GM23338 (cell line): Measurements from ENCODE around the gene SPIRE1. TPM values are rescaled to one million over a fixed set of nuclear protein-coding genes. Genes with fewer than 3 reads are reported as not detected.

Experiments
- ATAC-seq: fragments of 200-7000 bp; cut with Tn5 transposase; 3 replicates; pipeline ENCODE4 v1.9.1; 2020
- DNase-seq: peaks from one replicate; pipeline ENCODE4 v3.0.0-alpha.2; 2015; ENCODE audit warnings: low spot score
- H2AFZ ChIP-seq: fragments of 200-600 bp; sonication (generic); 2 replicates; pipeline ENCODE4 v1.8.0; 2016; ENCODE audit warnings: antibody characterized with exemption, mild to moderate bottlenecking, moderate library complexity
- H3F3A ChIP-seq: fragments of 200-600 bp; sonication (generic); replicated peaks from 2 replicates; pipeline ENCODE4 v1.8.0; 2017; ENCODE audit warnings: antibody characterized with exemption, mixed run types, low read depth
- H3K27ac ChIP-seq: fragments of 200-600 bp; sonication (generic); 2 replicates; pipeline ENCODE4 v1.6.1; 2016; ENCODE audit warnings: low read depth
- H3K27me3 ChIP-seq: fragments of 200-600 bp; sonication (generic); 2 replicates; pipeline ENCODE4 v1.8.0; 2016; ENCODE audit warnings: mild to moderate bottlenecking, mixed run types, moderate library complexity; ENCODE audit not compliant: insufficient read depth
- H3K36me3 ChIP-seq: fragments of 200-600 bp; sonication (generic); 2 replicates; pipeline ENCODE4 v1.8.0; 2016; ENCODE audit warnings: mild to moderate bottlenecking; ENCODE audit not compliant: insufficient read depth
- H3K4me1 ChIP-seq: fragments of 200-600 bp; sonication (generic); 2 replicates; pipeline ENCODE4 v1.8.0; 2016; ENCODE audit warnings: mild to moderate bottlenecking, moderate library complexity; ENCODE audit not compliant: insufficient read depth
- H3K4me2 ChIP-seq: fragments of 200-600 bp; sonication (generic); 2 replicates; pipeline ENCODE4 v1.7.1; 2017; ENCODE audit warnings: mixed run types
- H3K4me3 ChIP-seq: fragments of 200-600 bp; sonication (generic); 2 replicates; pipeline ENCODE4 v1.6.1; 2016; ENCODE audit warnings: mixed run types
- H3K79me2 ChIP-seq: fragments of 200-600 bp; sonication (generic); replicated peaks from 2 replicates; pipeline ENCODE4 v1.8.0; 2017; ENCODE audit warnings: mild to moderate bottlenecking; ENCODE audit not compliant: insufficient read depth
- H3K9me2 ChIP-seq: fragments of 200-600 bp; sonication (generic); 2 replicates; pipeline ENCODE4 v1.8.0; 2017; ENCODE audit not compliant: insufficient read depth
- H4K20me1 ChIP-seq: fragments of 200-600 bp; sonication (generic); replicated peaks from 2 replicates; pipeline ENCODE4 v1.8.0; 2017; ENCODE audit warnings: mild to moderate bottlenecking; ENCODE audit not compliant: insufficient read depth
- H3K27ac Mint-ChIP-seq: 2 replicates; pipeline ENCODE4 v1.8.0; 2020; ENCODE audit warnings: inconsistent platforms, mild to moderate bottlenecking, moderate library complexity, mixed read lengths
- H3K27me3 Mint-ChIP-seq: 3 replicates; pipeline ENCODE4 v1.8.0; 2022; ENCODE audit warnings: low read depth, mild to moderate bottlenecking, moderate library complexity, mixed read lengths, inconsistent platforms; ENCODE audit not compliant: insufficient read depth, poor library complexity
- H3K36me3 Mint-ChIP-seq: 3 replicates; pipeline ENCODE4 v1.8.0; 2021; ENCODE audit warnings: low read depth, mild to moderate bottlenecking, inconsistent platforms, moderate library complexity, mixed read lengths
- H3K4me1 Mint-ChIP-seq: 3 replicates; pipeline ENCODE4 v1.8.0; 2020; ENCODE audit warnings: mild to moderate bottlenecking, inconsistent platforms, mixed read lengths
- H3K4me3 Mint-ChIP-seq: 3 replicates; pipeline ENCODE4 v1.8.0; 2021; ENCODE audit warnings: moderate library complexity, mild to moderate bottlenecking, inconsistent platforms, mixed read lengths
- H3K9me3 Mint-ChIP-seq: 3 replicates; pipeline ENCODE4 v1.8.0; 2020; ENCODE audit warnings: moderate library complexity, mild to moderate bottlenecking, inconsistent platforms, mixed read lengths
- CREB1 ChIP-seq: fragments of 250-450 bp; sonication (Bioruptor Pico); IDR thresholded peaks from 2 replicates; pipeline ENCODE4 v1.5.0; 2020; ENCODE audit warnings: low read depth, mild to moderate bottlenecking, moderate library complexity
- EZH2 ChIP-seq: fragments of 200-600 bp; sonication (generic); IDR thresholded peaks from one replicate; pipeline ENCODE4 v1.8.0; 2017; ENCODE audit warnings: antibody characterized with exemption, mild to moderate bottlenecking, low read depth; ENCODE audit not compliant: unreplicated experiment
- EZH2phosphoT487 ChIP-seq: fragments of 200-600 bp; sonication (generic); IDR thresholded peaks from one replicate; pipeline ENCODE4 v1.8.1; 2018; ENCODE audit warnings: antibody characterized with exemption; ENCODE audit not compliant: unreplicated experiment
- NANOG ChIP-seq: IDR thresholded peaks from 2 replicates; pipeline ENCODE4 v1.6.1; 2016; ENCODE audit warnings: antibody characterized with exemption, borderline replicate concordance
- REST ChIP-seq: IDR thresholded peaks from one replicate; pipeline ENCODE4 v1.6.1; 2018; ENCODE audit warnings: antibody characterized with exemption; ENCODE audit not compliant: unreplicated experiment
- STAT1 ChIP-seq: IDR thresholded peaks from one replicate; pipeline ENCODE4 v1.6.1; 2016; ENCODE audit warnings: antibody characterized with exemption; ENCODE audit not compliant: unreplicated experiment
- ZNF114 ChIP-seq: fragments of 250-450 bp; sonication (Bioruptor Pico); IDR thresholded peaks from 2 replicates; pipeline ENCODE4 v1.5.0; 2020; ENCODE audit warnings: mild to moderate bottlenecking, moderate library complexity
- ZNF331 ChIP-seq: fragments of 250-450 bp; sonication (Bioruptor Pico); IDR thresholded peaks from 2 replicates; pipeline ENCODE4 v1.5.0; 2020; ENCODE audit warnings: low read depth, mild to moderate bottlenecking, moderate library complexity
- polyA plus RNA-seq: library from polyadenylated mRNA; unstranded; fragments of >200 nt; fragmentation: Nextera tagmentation; extraction: Ambion mirVana; gene quantifications from 2 replicates; pipeline ENCODE4 v1.2.1, GENCODE V29; 2016
- total RNA-seq: library from RNA; depleted of rRNA; stranded (reverse); fragments of >200 nt; shearing (Covaris generic); gene quantifications from 2 replicates; pipeline ENCODE4 v1.2.3, GENCODE V29; 2014
- TF ChIP-seq, protein P1 (sequence below): IDR thresholded peaks from 2 replicates; pipeline ENCODE4 v1.6.1; 2016; ENCODE audit warnings: antibody characterized with exemption

Gene SPIRE1
- total and polyA plus RNA-seq, 2 experiments from 2014 or later, result 2.9 to 15.5 TPM

DNA sequence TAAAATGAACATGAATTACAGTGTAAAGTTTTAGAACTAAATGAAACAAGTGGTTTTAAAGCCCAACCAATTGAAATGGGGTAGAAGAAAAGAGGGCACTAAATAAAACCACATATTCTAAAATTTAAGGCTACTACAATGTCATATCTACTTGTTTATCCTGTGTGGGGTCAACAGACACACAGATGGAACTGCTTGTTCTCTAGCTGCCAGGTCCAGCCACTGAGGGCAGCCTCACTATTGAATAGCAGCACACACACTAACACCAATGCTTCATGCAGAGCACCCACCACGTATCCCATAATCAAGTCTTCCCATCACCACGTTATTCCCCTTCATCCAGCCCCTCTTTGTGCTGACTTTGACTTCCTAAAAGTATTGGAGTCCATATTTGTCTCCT, 88.1 kb downstream of the SPIRE1 start (continued):
- TF ChIP-seq, protein P1, sequence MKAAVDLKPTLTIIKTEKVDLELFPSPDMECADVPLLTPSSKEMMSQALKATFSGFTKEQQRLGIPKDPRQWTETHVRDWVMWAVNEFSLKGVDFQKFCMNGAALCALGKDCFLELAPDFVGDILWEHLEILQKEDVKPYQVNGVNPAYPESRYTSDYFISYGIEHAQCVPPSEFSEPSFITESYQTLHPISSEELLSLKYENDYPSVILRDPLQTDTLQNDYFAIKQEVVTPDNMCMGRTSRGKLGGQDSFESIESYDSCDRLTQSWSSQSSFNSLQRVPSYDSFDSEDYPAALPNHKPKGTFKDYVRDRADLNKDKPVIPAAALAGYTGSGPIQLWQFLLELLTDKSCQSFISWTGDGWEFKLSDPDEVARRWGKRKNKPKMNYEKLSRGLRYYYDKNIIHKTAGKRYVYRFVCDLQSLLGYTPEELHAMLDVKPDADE, result no peak

GRCh38 chr18:12567849-12568248, 90.1 kb downstream of the SPIRE1 start:
- H3K4me3 ChIP-seq, result no peak overlapping the region
- H3K79me2 ChIP-seq, result no peaks in the 10 kb centered on the region; the same call in 1 of the 2 replicates
- ATAC-seq, result no peak
- no peaks in the 10 kb centered on the region; the same call in 2 of the 3 replicates for H3K9me3 Mint-ChIP-seq
- no peak overlapping the region for H3K27ac Mint-ChIP-seq
- no peaks in the 10 kb centered on the region for H3K4me1 ChIP-seq
- no peak overlapping the region for H2AFZ ChIP-seq
- no peaks in the 10 kb centered on the region for H4K20me1 ChIP-seq
- H3K27ac ChIP-seq, result no peak overlapping the region
- H3K4me3 Mint-ChIP-seq, result no peak overlapping the region
- no peaks in the 10 kb centered on the region for H3K9me2 ChIP-seq
- H3K4me1 Mint-ChIP-seq, result peaks cover 8% of the 10 kb centered on the region; the same call in 2 of the 3 replicates
- H3K27me3 Mint-ChIP-seq, result peaks cover 2% of the 10 kb centered on the region
- no peak overlapping the region for H3K4me2 ChIP-seq
- no peaks in the 10 kb centered on the region for H3K36me3 ChIP-seq
- no peaks in the 10 kb centered on the region for H3K36me3 Mint-ChIP-seq
- no peak for TF ChIP-seq EZH2phosphoT487
- TF ChIP-seq NANOG, result no peak
- TF ChIP-seq EZH2, result no peak
- TF ChIP-seq CREB1 (CRISPR knock-in tag), result no peak
- TF ChIP-seq REST, result no peak
- TF ChIP-seq STAT1, result no peak
- no peak for TF ChIP-seq ZNF114
- TF ChIP-seq ZNF331 (CRISPR knock-in tag), result no peak
- TF ChIP-seq, protein P1, result no peak
- H3K27me3 ChIP-seq, result no peaks in the 10 kb centered on the region
- no peaks in the 10 kb centered on the region for H3F3A ChIP-seq
- DNase-seq, result no peak
